Tibial artery (tissue), 4 donors: ENCODE data around the gene ITPK1.

Source experiments
- DNase-seq, 2 donors: peaks; one replicate each; pipeline ENCODE4 v3.0.0-alpha.2; 2019
- H3K27ac ChIP-seq, 2 donors: fragments of 200-600 bp; sonication (generic) in 1 of 2; 1 replicate in 1 of 2; 2 replicates in 1 of 2; pipeline ENCODE4 v1.5.1; 2018 to 2019; ENCODE audit warnings: mild to moderate bottlenecking in 1 of 2
- H3K27me3 ChIP-seq, 2 donors: fragments of 200-600 bp; sonication (generic) in 1 of 2; one replicate each; pipeline versions ENCODE4 v1.5.1 to v1.6.0; 2016 to 2019
- H3K36me3 ChIP-seq, 3 donors: fragments of 200-600 bp; sonication (generic) in 2 of 3; one replicate each; pipeline ENCODE4 v1.5.1; 2016 to 2019; ENCODE audit warnings: mild to moderate bottlenecking in 2 of 3
- H3K4me1 ChIP-seq, 4 donors: fragments of 200-600 bp; sonication (generic) in 2 of 4; 1 replicate in 3 of 4; 2 replicates in 1 of 4; pipeline ENCODE4 v1.5.1; 2016 to 2019
- H3K4me3 ChIP-seq, 2 donors: fragments of 200-600 bp; sonication (generic) in 1 of 2; 1 replicate in 1 of 2; 2 replicates in 1 of 2; pipeline ENCODE4 v1.5.1; 2018 to 2019; ENCODE audit warnings: mild to moderate bottlenecking in 2 of 2
- H3K9me3 ChIP-seq, 3 donors: fragments of 200-600 bp; sonication (generic) in 1 of 3; one replicate each; pipeline ENCODE4 v1.5.1; 2016 to 2019
- CTCF ChIP-seq, 2 experiments: fragments of 200-600 bp in 1 of 2; fragments of 450-650 bp in 1 of 2; IDR thresholded peaks; one replicate each; pipeline ENCODE4 v1.5.1; 2017 to 2019; ENCODE audit warnings: antibody characterized with exemption in 2 of 2, mild to moderate bottlenecking in 1 of 2, moderate library complexity in 1 of 2
- intact Hi-C: fragments of 100-400 bp; cut with DNase I; formaldehyde crosslinking; loops from one replicate; pipeline ENCODE4 v1.15.0; 2023; ENCODE audit warnings: low total_unique reads

The ITPK1 gene

GRCh38 chr14:92991536-92991935, 124.2 kb downstream of the ITPK1 start:
- Histone ChIP-seq H3K9me3 (no peaks in the 10 kb centered on the region), H3K27me3 (no peaks in the 10 kb centered on the region), H3K4me3 (no peak overlapping the region), H3K36me3 (peaks cover 7 to 34% (median 29%) of the 10 kb centered on the region in 3 donors), H3K4me1 (peaks cover 0 to 17% (median 9%) of the 10 kb centered on the region in 4 donors), H3K27ac (no peak overlapping the region)
- TF ChIP-seq CTCF (IDR thresholded peaks at IDR 0.05), result no peak
- no peak for DNase-seq
- intact Hi-C loops, result no loop called here

GRCh38 chr14:92990456-92991430, 125.0 kb downstream of the ITPK1 start:
- Histone ChIP-seq H3K27me3 (no peaks in the 10 kb centered on the region), H3K9me3 (no peaks in the 10 kb centered on the region), H3K4me1 (peaks cover 0 to 25% (median 14%) of the 10 kb centered on the region in 4 donors), H3K36me3 (peaks cover 7 to 34% (median 27%) of the 10 kb centered on the region in 3 donors), H3K27ac (no peak overlapping the region), H3K4me3 (no peak overlapping the region)
- no peak for DNase-seq
- no peak for TF ChIP-seq CTCF (IDR thresholded peaks at IDR 0.05)
- intact Hi-C loops, result no loop called here

GRCh38 chr14:92988786-92989755, 126.7 kb downstream of the ITPK1 start:
- H3K9me3 ChIP-seq, result no peaks in the 10 kb centered on the region
- H3K27me3 ChIP-seq, result no peaks in the 10 kb centered on the region
- intact Hi-C loops, result no loop called here
- peaks cover 0 to 34% (median 28%) of the 10 kb centered on the region in 4 donors for H3K4me1 ChIP-seq
- H3K27ac ChIP-seq, result no peak overlapping the region
- no peak for TF ChIP-seq CTCF (IDR thresholded peaks at IDR 0.05)
- peaks cover 7 to 34% (median 26%) of the 10 kb centered on the region in 3 donors for H3K36me3 ChIP-seq
- H3K4me3 ChIP-seq, result no peak overlapping the region
- DNase-seq, result no peak

GRCh38 chr14:92987713-92988510, 127.8 kb downstream of the ITPK1 start:
- peaks cover 0 to 23% (median 15%) of the 10 kb centered on the region in 3 donors for H3K36me3 ChIP-seq

More at GRCh38 chr14:92987713-92988510, 127.8 kb downstream of the ITPK1 start:
- Histone ChIP-seq H3K27me3 (no peaks in the 10 kb centered on the region), H3K4me1 (peaks cover 0 to 44% (median 28%) of the 10 kb centered on the region in 4 donors), H3K9me3 (no peaks in the 10 kb centered on the region), H3K4me3 (no peak overlapping the region), H3K27ac (peak overlapping the region; percentile 67 to 72)
- intact Hi-C loops, result no loop called here
- no peak for DNase-seq
- TF ChIP-seq CTCF (IDR thresholded peaks at IDR 0.05), result no peak
